ENCODE measurements around the gene FOXL3. TPM values are rescaled to one million over a fixed set of nuclear protein-coding genes. Genes with fewer than 3 reads are reported as not detected.

FOXL3 gene
- total RNA-seq, 6 experiments from 2014 or later, result not detected

DNA sequence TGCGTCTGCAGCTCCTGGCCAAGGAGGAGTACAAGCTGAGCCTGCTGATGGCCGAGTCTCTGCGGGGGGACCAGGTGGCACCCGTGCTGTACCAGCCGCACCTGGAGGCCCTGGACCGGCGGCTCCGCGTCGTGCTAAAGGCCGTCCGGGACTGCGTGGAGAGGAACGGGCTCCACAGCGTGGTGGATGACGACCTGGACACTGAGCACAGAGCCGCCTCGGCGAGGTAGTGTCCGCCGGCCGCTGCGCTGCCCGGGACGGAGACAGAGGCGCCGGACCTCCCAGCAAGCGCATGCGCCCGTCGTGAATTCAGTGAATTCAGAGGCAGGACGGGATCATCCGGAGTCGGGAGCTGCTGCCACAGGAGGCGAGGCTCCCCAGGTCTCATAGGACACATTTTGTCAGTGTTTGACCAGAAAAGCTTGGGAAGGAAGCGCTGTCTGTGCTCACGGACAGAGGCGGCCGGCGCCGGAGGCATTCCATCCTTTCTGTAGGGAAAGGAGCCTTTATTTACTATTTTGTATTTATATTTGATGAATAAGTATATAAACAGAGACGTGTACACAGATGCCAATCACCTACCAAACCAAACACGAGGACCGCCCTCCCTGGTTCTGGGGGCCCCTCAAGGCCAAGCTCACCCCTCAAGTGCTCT lies 30.1 kb upstream of the FOXL3 start:
- TF ChIP-seq, protein P1, sequence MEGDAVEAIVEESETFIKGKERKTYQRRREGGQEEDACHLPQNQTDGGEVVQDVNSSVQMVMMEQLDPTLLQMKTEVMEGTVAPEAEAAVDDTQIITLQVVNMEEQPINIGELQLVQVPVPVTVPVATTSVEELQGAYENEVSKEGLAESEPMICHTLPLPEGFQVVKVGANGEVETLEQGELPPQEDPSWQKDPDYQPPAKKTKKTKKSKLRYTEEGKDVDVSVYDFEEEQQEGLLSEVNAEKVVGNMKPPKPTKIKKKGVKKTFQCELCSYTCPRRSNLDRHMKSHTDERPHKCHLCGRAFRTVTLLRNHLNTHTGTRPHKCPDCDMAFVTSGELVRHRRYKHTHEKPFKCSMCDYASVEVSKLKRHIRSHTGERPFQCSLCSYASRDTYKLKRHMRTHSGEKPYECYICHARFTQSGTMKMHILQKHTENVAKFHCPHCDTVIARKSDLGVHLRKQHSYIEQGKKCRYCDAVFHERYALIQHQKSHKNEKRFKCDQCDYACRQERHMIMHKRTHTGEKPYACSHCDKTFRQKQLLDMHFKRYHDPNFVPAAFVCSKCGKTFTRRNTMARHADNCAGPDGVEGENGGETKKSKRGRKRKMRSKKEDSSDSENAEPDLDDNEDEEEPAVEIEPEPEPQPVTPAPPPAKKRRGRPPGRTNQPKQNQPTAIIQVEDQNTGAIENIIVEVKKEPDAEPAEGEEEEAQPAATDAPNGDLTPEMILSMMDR (IDR thresholded peaks at IDR 0.05), result no peak
- DNase-seq, result no peak
- H3K4me1 Mint-ChIP-seq (ENCODE audit: low read depth), result no peaks in the 10 kb centered on the region
- peaks cover 29% of the 10 kb centered on the region for H3K36me3 Mint-ChIP-seq (ENCODE audit: low read depth)
- peaks cover 30% of the 10 kb centered on the region for H3K9me3 Mint-ChIP-seq
- H3K27me3 Mint-ChIP-seq (ENCODE audit: insufficient read depth), result peaks cover 9% of the 10 kb centered on the region
- no peak overlapping the region for H3K27ac Mint-ChIP-seq
- H3K4me3 Mint-ChIP-seq, result no peak overlapping the region

DNA sequence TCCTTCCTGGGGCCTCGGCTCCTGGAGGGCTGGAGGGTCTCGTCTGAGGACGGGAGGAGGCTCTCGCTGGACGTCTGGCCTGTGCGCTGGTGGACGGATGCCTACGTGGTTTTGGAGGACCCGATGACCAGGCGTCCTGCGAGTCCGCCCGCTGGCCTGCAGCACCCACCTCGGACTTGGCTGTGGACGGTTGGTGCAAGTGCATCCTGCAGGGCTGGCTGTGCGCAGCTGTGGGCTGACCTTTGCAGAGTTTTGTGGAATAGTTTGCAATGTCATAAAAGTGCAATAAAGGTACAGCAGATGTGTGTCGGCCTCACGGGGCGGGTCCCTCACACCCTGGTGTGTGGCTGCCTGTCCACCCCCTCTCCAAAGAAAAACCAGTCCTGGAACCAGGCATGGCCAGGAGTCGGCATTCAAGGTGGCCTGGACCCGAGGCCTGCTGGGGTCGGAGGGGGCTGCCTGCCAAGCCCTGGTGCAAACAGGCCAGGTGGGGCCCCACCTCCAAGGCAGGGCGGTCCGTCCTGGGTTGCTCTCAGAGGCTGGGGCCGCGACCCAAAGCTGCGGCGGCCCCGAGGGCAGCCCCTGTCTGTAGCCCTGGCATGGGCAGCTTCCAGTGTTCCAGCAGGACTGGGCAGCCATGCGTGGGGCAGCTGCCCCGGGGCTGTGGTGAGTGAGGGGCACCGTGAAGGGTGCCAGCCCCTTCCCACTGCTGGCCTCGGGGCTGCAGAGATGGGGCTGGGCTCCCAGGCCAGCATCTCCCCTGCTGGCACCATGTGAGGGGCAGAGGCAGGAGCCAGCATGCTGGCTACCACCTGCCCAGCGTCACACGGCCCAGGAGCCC lies 29.3 kb upstream of the FOXL3 start:
- no peak for DNase-seq
- H3K36me3 Mint-ChIP-seq (ENCODE audit: low read depth), result peaks cover 22% of the 10 kb centered on the region
- H3K27ac Mint-ChIP-seq, result no peak overlapping the region

DNA sequence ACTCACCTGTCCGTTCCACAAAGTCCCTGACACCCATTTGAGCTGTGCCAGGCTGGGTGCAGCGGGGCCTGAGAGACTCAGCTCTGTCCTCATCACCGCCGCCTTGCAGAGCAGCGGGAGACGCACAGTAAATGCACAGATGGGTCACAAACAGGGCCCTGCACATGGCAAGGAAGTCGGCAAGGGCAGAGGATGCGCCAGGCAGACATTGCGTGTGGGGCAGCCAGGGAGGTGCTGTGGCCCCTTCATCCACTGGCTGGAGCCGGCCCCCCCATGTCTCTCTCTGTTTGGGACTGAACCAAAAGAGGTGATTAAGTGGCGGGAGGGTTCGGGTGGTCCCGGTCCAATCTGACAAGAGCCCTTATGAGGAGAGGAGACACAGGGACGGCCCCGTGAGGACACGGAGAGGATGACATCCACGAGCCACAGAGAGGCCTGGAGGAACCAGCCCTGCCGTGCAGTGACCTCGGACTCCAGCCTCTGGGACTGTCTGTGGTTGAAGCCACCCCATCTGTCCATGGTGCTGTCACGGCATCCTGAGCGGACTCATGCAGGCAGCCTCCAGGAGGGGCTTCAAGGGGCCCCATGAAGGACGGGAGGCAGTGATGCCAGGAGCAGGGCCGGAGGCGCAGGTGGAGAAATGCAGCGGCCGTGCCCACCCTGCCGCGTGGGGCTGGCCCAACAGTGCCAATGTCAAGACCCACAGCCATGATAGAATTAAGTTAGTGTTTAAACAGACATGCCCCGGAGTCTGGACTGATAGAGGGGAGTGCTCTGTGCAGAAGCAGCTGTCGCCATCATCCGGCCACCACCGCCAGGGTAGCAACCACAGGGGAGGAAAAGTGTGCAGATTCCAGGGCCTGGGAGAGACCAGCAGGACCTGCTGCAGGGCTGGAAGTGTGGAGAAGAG lies 28.4 kb upstream of the FOXL3 start:
- H3K27ac Mint-ChIP-seq, result no peak overlapping the region
- peaks cover 8% of the 10 kb centered on the region for H3K27me3 Mint-ChIP-seq (ENCODE audit: insufficient read depth)
- H3K9me3 Mint-ChIP-seq, result peaks cover 30% of the 10 kb centered on the region
- no peaks in the 10 kb centered on the region for H3K4me1 Mint-ChIP-seq (ENCODE audit: low read depth)
- TF ChIP-seq, protein P1 (IDR thresholded peaks at IDR 0.05), result no peak
- no peak for DNase-seq
- H3K4me3 Mint-ChIP-seq, result no peak overlapping the region
- H3K36me3 Mint-ChIP-seq (ENCODE audit: low read depth), result peaks cover 22% of the 10 kb centered on the region

More for the DNA sequence above, 29.3 kb upstream of the FOXL3 start:
- Mint-ChIP-seq H3K9me3 (peaks cover 30% of the 10 kb centered on the region), H3K4me1 (ENCODE audit: low read depth) (no peaks in the 10 kb centered on the region), H3K27me3 (ENCODE audit: insufficient read depth) (peaks cover 9% of the 10 kb centered on the region), H3K4me3 (no peak overlapping the region)
- TF ChIP-seq, protein P1 (IDR thresholded peaks at IDR 0.05), result no peak

DNA sequence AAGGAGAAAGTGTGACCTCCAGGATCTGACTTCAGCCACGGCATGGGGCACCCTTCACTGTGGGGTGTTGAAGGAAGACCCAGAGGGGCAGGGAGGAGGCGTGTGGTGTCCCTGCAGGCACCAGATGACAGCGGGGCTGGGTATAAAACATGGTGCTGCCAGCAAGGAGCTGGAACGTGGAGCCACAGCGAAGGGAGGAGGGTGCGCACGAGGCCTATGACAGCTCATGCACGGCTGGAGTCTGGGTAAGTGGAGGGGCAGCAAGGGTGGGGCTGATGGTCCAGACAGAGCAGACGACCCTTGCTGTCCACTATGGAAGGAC lies 27.8 kb upstream of the FOXL3 start:
- no peak overlapping the region for H3K27ac Mint-ChIP-seq
- no peak overlapping the region for H3K4me3 Mint-ChIP-seq

More for the DNA sequence above, 27.8 kb upstream of the FOXL3 start:
- Mint-ChIP-seq H3K9me3 (peaks cover 30% of the 10 kb centered on the region), H3K27me3 (ENCODE audit: insufficient read depth) (peaks cover 8% of the 10 kb centered on the region), H3K4me1 (ENCODE audit: low read depth) (no peaks in the 10 kb centered on the region), H3K36me3 (ENCODE audit: low read depth) (peaks cover 22% of the 10 kb centered on the region)
- DNase-seq, result no peak
- TF ChIP-seq, protein P1 (IDR thresholded peaks at IDR 0.05), result no peak
